Measurements from ENCODE around the gene SFMBT1. TPM values are rescaled to one million over a fixed set of nuclear protein-coding genes. Genes with fewer than 3 reads are reported as not detected.

SFMBT1 gene
- total and polyA plus RNA-seq, 2 of the 4 experiments (the other 2 are of a cell fraction), result 1.0 to 1.8 TPM

- TF ChIP-seq ELK1 (IDR thresholded peaks at IDR 0.05; ENCODE audit: borderline replicate concordance, low read depth, low read length) (no peak), SMC3 (IDR thresholded peaks at IDR 0.05; ENCODE audit: low read depth, low read length) (no peak), RAD21 (IDR thresholded peaks at IDR 0.05; ENCODE audit: low read length) (no peak), BHLHE40 (IDR thresholded peaks at IDR 0.05; ENCODE audit: low read depth, low read length) (no peak), POLR2A (IDR thresholded peaks at IDR 0.05; ENCODE audit: low read depth, low read length) (no peak)
Observed at GRCh38 chr3:53044371-53044710, 1.5 kb downstream of the SFMBT1 start (continued).

- Histone ChIP-seq H3K4me2 (ENCODE audit: low read depth, low read length) (no peak overlapping the region), H3K18ac (ENCODE audit: low read depth, low read length) (no peak overlapping the region), H2AK9ac (replicated peaks; ENCODE audit: low read depth, low read length, poor library complexity) (no peak overlapping the region), H4K91ac (ENCODE audit: insufficient read depth, low read depth, low read length) (no peak overlapping the region), H3K9me1 (ENCODE audit: insufficient read depth, low read length) (no peaks in the 10 kb centered on the region), H4K8ac (ENCODE audit: low read depth in 2 of 2, low read length in 2 of 2) (no peak overlapping the region), H2BK5ac (ENCODE audit: low read depth, low read length, poor library complexity, severe bottlenecking) (no peak overlapping the region), H3K27ac (ENCODE audit: insufficient read depth, low read length) (no peak overlapping the region), H4K20me1 (ENCODE audit: insufficient read depth, low read length) (no peaks in the 10 kb centered on the region; the same call in 1 of the 2 replicates), H3K4me1 (ENCODE audit: control insufficient read depth, insufficient read depth, low read length) (no peaks in the 10 kb centered on the region), H2AFZ (replicated peaks; ENCODE audit: low read length, poor library complexity) (no peak overlapping the region), H2BK15ac (ENCODE audit: low read depth, low read length) (no peak overlapping the region), H3K9ac (ENCODE audit: low read depth, low read length) (no peak overlapping the region), H3K79me1 (ENCODE audit: low read depth in 1 of 2, low read length in 2 of 2) (peaks cover 10% of the 10 kb centered on the region in 2 experiments; a peak in 2 of 4 replicates), H4K5ac (ENCODE audit: low read depth, low read length) (no peak overlapping the region), H3K27me3 (ENCODE audit: control insufficient read depth, insufficient read depth, low read length) (peaks cover 15% of the 10 kb centered on the region), H2BK20ac (ENCODE audit: low read depth, low read length) (no peak overlapping the region), H2BK120ac (ENCODE audit: low read depth, low read length) (no peak overlapping the region), H3K14ac (replicated peaks; ENCODE audit: low read depth, low read length) (no peak overlapping the region), H3K36me3 (ENCODE audit: control insufficient read depth, insufficient read depth, low read length) (no peaks in the 10 kb centered on the region), H3K56ac (ENCODE audit: extremely low read depth, insufficient read depth, low read length) (no peak overlapping the region), H3K4ac (ENCODE audit: low read depth, low read length) (no peak overlapping the region), H3K9me3 (ENCODE audit: control insufficient read depth, insufficient read depth, low read length) (no peaks in the 10 kb centered on the region), H3K23ac (ENCODE audit: low read depth, low read length) (no peak overlapping the region), H3K4me3 (ENCODE audit: insufficient read depth, low read depth, low read length) (no peak overlapping the region), H2AK5ac (ENCODE audit: low read depth, low read length) (no peak overlapping the region)
- in situ Hi-C loops (cut with MboI; ENCODE audit: low sequenced_read_pairs), result no loop called here
- intact Hi-C loops (cut with micrococcal nuclease), result no loop called here
- dilution Hi-C loops (cut with HindIII; ENCODE audit: low sequenced_read_pairs, unreplicated experiment), result no loop called here
- no CpG with 5 or more reads among the region's 2 CpGs for WGBS, 2 experiments (ENCODE audit: extremely low coverage in 2 of 2, insufficient read length in 1 of 2)
- no peak for ATAC-seq (ENCODE audit: low read depth)
- POLR2A ChIA-PET (ENCODE audit: unreplicated experiment), result no interaction called here
- no peak for DNase-seq
- no TSS peak for BruUV-seq (replicated peaks)
- CTCF ChIA-PET, result no interaction called here
- TF ChIP-seq RCOR1 (IDR thresholded peaks at IDR 0.05; ENCODE audit: insufficient replicate concordance, low read length), result no peak
- TF ChIP-seq FOS (IDR thresholded peaks at IDR 0.05; ENCODE audit: low read depth, low read length), result no peak
- TF ChIP-seq MAZ (IDR thresholded peaks at IDR 0.05; ENCODE audit: borderline replicate concordance, low read depth, low read length), result no peak
- TF ChIP-seq RAD21 (IDR thresholded peaks at IDR 0.05; ENCODE audit: low read length), result no peak
- TF ChIP-seq USF2 (IDR thresholded peaks at IDR 0.05; ENCODE audit: low read depth, low read length), result no peak
- TF ChIP-seq SMC3 (IDR thresholded peaks at IDR 0.05; ENCODE audit: low read depth, low read length), result no peak
- TF ChIP-seq CHD1 (IDR thresholded peaks at IDR 0.05; ENCODE audit: low read depth, low read length), result no peak
- TF ChIP-seq ELK1 (IDR thresholded peaks at IDR 0.05; ENCODE audit: borderline replicate concordance, low read depth, low read length), result no peak
- no peak for TF ChIP-seq RFX5 (IDR thresholded peaks at IDR 0.05; ENCODE audit: low read depth, low read length)
- TF ChIP-seq CTCF (conservative IDR thresholded peaks at IDR 0.05; ENCODE audit: low read depth, low read length), result no peak
- TF ChIP-seq MAFK (IDR thresholded peaks at IDR 0.05; ENCODE audit: low read depth, low read length), result no peak
Observed at GRCh38 chr3:53043738-53044137, 2.1 kb downstream of the SFMBT1 start.

All from IMR-90 (cell line).